HCT116 (cell line): Measurements from ENCODE around the gene HOXC12. TPM values are rescaled to one million over a fixed set of nuclear protein-coding genes. Genes with fewer than 3 reads are reported as not detected.

Experiments used
- ATAC-seq: fragments of 200-7000 bp; cut with Tn5 transposase; 2 replicates; pipeline ENCODE4 v1.9.1; 2020; ENCODE audit warnings: mild to moderate bottlenecking, moderate library complexity
- BruUV-seq: library from RNA; stranded (reverse); fragments of 400-500 nt; replicated peaks from 2 replicates; lab custom pipeline; 2021; lab: Mats Ljungman, UMichigan
- CTCF ChIA-PET: fragments of 300-600 bp; sonication (Branson Sonifier 250); formaldehyde crosslinking; loops from one replicate; lab custom pipeline; 2021; ENCODE audit warnings: antibody characterized with exemption; lab: Charles Lee
- POLR2A ChIA-PET: fragments of 300-600, 350-600 bp; sonication (Branson Sonifier 250); formaldehyde crosslinking; loops from one replicate; lab custom pipeline; 2021; ENCODE audit warnings: antibody characterized with exemption; lab: Charles Lee
- RAD21 ChIA-PET, 2 experiments: fragments of 300-600 bp; sonication (Branson Sonifier 250); formaldehyde crosslinking; loops; one replicate each; lab custom pipeline; 2023; ENCODE audit warnings: low total read pairs in 2 of 2; ENCODE audit not compliant: uncharacterized antibody in 2 of 2, unreplicated experiment in 2 of 2, low non-redundant PET in 1 of 2; lab: Charles Lee
- DNase-seq: peaks from one replicate; pipeline ENCODE4 v3.0.0-alpha.2; 2010; ENCODE audit warnings: low read depth, low spot score
- H2AFZ ChIP-seq: fragments of 200-600 bp; shearing (Covaris generic), sonication (generic); 2 replicates; pipeline ENCODE4 v1.6.1; 2017; ENCODE audit warnings: low read depth, mixed run types, mixed read lengths, antibody characterized with exemption, low read length; ENCODE audit not compliant: poor library complexity, severe bottlenecking
- H3K27ac ChIP-seq: 2 replicates; pipeline ENCODE4 v1.5.1; 2012; ENCODE audit warnings: low read depth, low read length
- H3K27me3 ChIP-seq: fragments of 200-600 bp; sonication (generic); 2 replicates; pipeline ENCODE4 v1.6.1; 2016; ENCODE audit warnings: mixed run types, low read length, mixed read lengths; ENCODE audit not compliant: insufficient read depth
- H3K36me3 ChIP-seq, 2 experiments: fragments of 200-500 bp in 1 of 2; fragments of 200-600 bp in 1 of 2; sonication (Bioruptor generic) in 1 of 2; sonication (generic) in 1 of 2; 2 replicates each; pipeline versions ENCODE4 v1.5.1 to v1.6.1; 2014 to 2016; ENCODE audit warnings: low read length in 2 of 2, inconsistent platforms in 1 of 2, mixed read lengths in 1 of 2, mixed run types in 1 of 2; ENCODE audit not compliant: insufficient read depth in 2 of 2, control insufficient read depth in 1 of 2
- H3K4me1 ChIP-seq, 2 experiments: fragments of 200-600 bp in 1 of 2; sonication (generic) in 1 of 2; 2 replicates each; pipeline versions ENCODE4 v1.5.1 to v1.6.1; 2012 to 2017; ENCODE audit warnings: low read length in 2 of 2, inconsistent platforms in 1 of 2, mild to moderate bottlenecking in 1 of 2, mixed read lengths in 1 of 2, mixed run types in 1 of 2, moderate library complexity in 1 of 2; ENCODE audit not compliant: insufficient read depth in 2 of 2, control insufficient read depth in 1 of 2
- H3K4me2 ChIP-seq: fragments of 200-600 bp; sonication (generic); 2 replicates; pipeline ENCODE4 v1.6.1; 2017; ENCODE audit warnings: mixed run types, low read length, mixed read lengths
- H3K4me3 ChIP-seq, 2 experiments: fragments of 200-600 bp in 1 of 2; sonication (generic) in 1 of 2; replicated peaks in 1 of 2; 2 replicates each; pipeline ENCODE4 v1.5.1; 2011 to 2016; ENCODE audit warnings: low read length in 2 of 2, control low read depth in 1 of 2, low read depth in 1 of 2, mild to moderate bottlenecking in 1 of 2, mixed read lengths in 1 of 2, mixed run types in 1 of 2
- H3K79me2 ChIP-seq: fragments of 200-600 bp; sonication (generic); 2 replicates; pipeline ENCODE4 v1.6.1; 2017; ENCODE audit warnings: mild to moderate bottlenecking, mixed run types, low read length, moderate library complexity, mixed read lengths; ENCODE audit not compliant: insufficient read depth
- H3K9ac ChIP-seq: fragments of 200-600 bp; sonication (generic); 2 replicates; pipeline ENCODE4 v1.6.1; 2016; ENCODE audit warnings: low read length, mixed read lengths
- H3K9me2 ChIP-seq: fragments of 200-600 bp; sonication (generic), shearing (Covaris generic); 2 replicates; pipeline ENCODE4 v1.6.1; 2017; ENCODE audit warnings: mixed run types, mild to moderate bottlenecking, moderate library complexity; ENCODE audit not compliant: insufficient read depth
- H3K9me3 ChIP-seq, 2 experiments: fragments of 200-500 bp in 1 of 2; fragments of 200-600 bp in 1 of 2; sonication (Bioruptor generic) in 1 of 2; sonication (generic) in 1 of 2; 2 replicates each; pipeline ENCODE4 v1.6.1; 2014 to 2017; ENCODE audit warnings: low read length in 2 of 2, mixed read lengths in 2 of 2, inconsistent platforms in 1 of 2, low read depth in 1 of 2, mild to moderate bottlenecking in 1 of 2, mixed run types in 1 of 2, moderate library complexity in 1 of 2; ENCODE audit not compliant: control insufficient read depth in 1 of 2, insufficient read depth in 1 of 2
- H4K20me1 ChIP-seq: fragments of 200-600 bp; sonication (generic), shearing (Covaris generic); 2 replicates; pipeline ENCODE4 v1.6.1; 2017; ENCODE audit warnings: mixed run types, mild to moderate bottlenecking, moderate library complexity; ENCODE audit not compliant: insufficient read depth
- ATF3 ChIP-seq: IDR thresholded peaks from 2 replicates; pipeline ENCODE4 v1.6.1; 2012
- CBX3 ChIP-seq: IDR thresholded peaks from 2 replicates; pipeline ENCODE4 v1.6.1; 2012; ENCODE audit warnings: low read depth
- CEBPB ChIP-seq: IDR thresholded peaks from 2 replicates; pipeline ENCODE4 v1.6.1; 2012; ENCODE audit warnings: low read depth
- CTCF ChIP-seq, 3 experiments: fragments of 200-600 bp in 1 of 3; sonication (generic) in 1 of 3; IDR thresholded peaks in 2 of 3; conservative IDR thresholded peaks in 1 of 3; 2 replicates each; pipeline ENCODE4 v1.5.1; 2012 to 2017; ENCODE audit warnings: low read depth in 2 of 3, low read length in 2 of 3, antibody characterized with exemption in 1 of 3, borderline replicate concordance in 1 of 3, control low read depth in 1 of 3, mild to moderate bottlenecking in 1 of 3, mixed read lengths in 1 of 3, mixed run types in 1 of 3, moderate library complexity in 1 of 3; ENCODE audit not compliant: insufficient read depth in 1 of 3
- ELF1 ChIP-seq: IDR thresholded peaks from 2 replicates; pipeline ENCODE4 v1.6.1; 2012; ENCODE audit warnings: low read depth, borderline replicate concordance
- EZH2phosphoT487 ChIP-seq: fragments of 200-600 bp; IDR thresholded peaks from 2 replicates; pipeline ENCODE4 v1.6.1; 2018; ENCODE audit warnings: antibody characterized with exemption, borderline replicate concordance
- FOSL1 ChIP-seq: IDR thresholded peaks from 2 replicates; pipeline ENCODE4 v1.6.1; 2012; ENCODE audit warnings: low read depth
- MAX ChIP-seq: IDR thresholded peaks from 2 replicates; pipeline ENCODE4 v1.6.1; 2012
- SRF ChIP-seq: IDR thresholded peaks from 2 replicates; pipeline ENCODE4 v1.6.1; 2012; ENCODE audit warnings: low read depth
- intact Hi-C: fragments of 100-400 bp; cut with micrococcal nuclease; formaldehyde crosslinking; loops from 2 replicates; pipeline ENCODE4 v1.10.0; 2022
- total RNA-seq: library from RNA; stranded (reverse); gene quantifications from one replicate; pipeline ENCODE4 v1.2.1, GENCODE V29; 2021; ENCODE audit not compliant: unreplicated experiment

The HOXC12 gene
- total RNA-seq, 1 experiment from 2014 or later = not detected

GRCh38 chr12:53998110-53998899 is 43.6 kb downstream of the HOXC12 start:
- Histone ChIP-seq H3K4me2 (peak overlapping the region; percentile 88), H3K27me3 (no peaks in the 10 kb centered on the region)
- CTCF ChIA-PET = interaction anchor here (0.9 to 4.7 kb wide), 6 partner anchors 10 to 209 kb away, joined by 3 to 22 read pairs (median 5); partner anchors contain the start of gene HOXC10

More at GRCh38 chr12:53998110-53998899, 43.6 kb downstream of the HOXC12 start:
- BruUV-seq = no TSS peak
- H3K4me3 ChIP-seq = 0 out of 4 replicates have a peak overlapping the region, but pooled peaks of 1 of the 2 experiments have one; percentile 82
- H3K79me2 ChIP-seq = peaks cover 50% of the 10 kb centered on the region
- RAD21 ChIA-PET = no interaction called here
- H3K9ac ChIP-seq = 0 out of 2 replicates have a peak overlapping the region, but pooled peaks have one; percentile 11
- H3K4me1 ChIP-seq = peaks cover 22 to 46% of the 10 kb centered on the region in 2 experiments
- intact Hi-C loops = no loop called here
- TF ChIP-seq ATF3 (no peak), SRF (no peak), FOSL1 (no peak), EZH2phosphoT487 (no peak), MAX (no peak), CBX3 (no peak), ELF1 (no peak), CTCF (IDR thresholded peaks at IDR 0.05 in 2 of 3, conservative IDR thresholded peaks at IDR 0.05 in 1 of 3; ENCODE audit: borderline replicate concordance in 1 of 3, insufficient read depth in 1 of 3, low read depth in 2 of 3, low read length in 2 of 3) (no peak), CEBPB (no peak)
- no peak for ATAC-seq
- no peaks in the 10 kb centered on the region for H3K9me2 ChIP-seq
- DNase-seq = no peak
- H3K36me3 ChIP-seq = peaks cover 0 to 6% of the 10 kb centered on the region in 2 experiments; a peak in 1 of 4 replicates
- H2AFZ ChIP-seq = no peak overlapping the region
- H3K27ac ChIP-seq = no peak overlapping the region
- no peaks in the 10 kb centered on the region for H3K9me3 ChIP-seq
- no peaks in the 10 kb centered on the region for H4K20me1 ChIP-seq
- POLR2A ChIA-PET = interaction anchor here (0.7 to 3.4 kb wide), 2 partner anchors 19 to 321 kb away, joined by 3 to 9 read pairs; no protein-coding TSS in a partner anchor
